Measurements from ENCODE around the gene MZT2A. TPM values are rescaled to one million over a fixed set of nuclear protein-coding genes. Genes with fewer than 3 reads are reported as not detected.
"Not testable (repeated sequence)": the region's sequence is repeated elsewhere in the genome, so short reads cannot be mapped to it uniquely, and the experiment has no call there.

Gene MZT2A
- total RNA-seq, 1 donor = 52.7 TPM

DNA sequence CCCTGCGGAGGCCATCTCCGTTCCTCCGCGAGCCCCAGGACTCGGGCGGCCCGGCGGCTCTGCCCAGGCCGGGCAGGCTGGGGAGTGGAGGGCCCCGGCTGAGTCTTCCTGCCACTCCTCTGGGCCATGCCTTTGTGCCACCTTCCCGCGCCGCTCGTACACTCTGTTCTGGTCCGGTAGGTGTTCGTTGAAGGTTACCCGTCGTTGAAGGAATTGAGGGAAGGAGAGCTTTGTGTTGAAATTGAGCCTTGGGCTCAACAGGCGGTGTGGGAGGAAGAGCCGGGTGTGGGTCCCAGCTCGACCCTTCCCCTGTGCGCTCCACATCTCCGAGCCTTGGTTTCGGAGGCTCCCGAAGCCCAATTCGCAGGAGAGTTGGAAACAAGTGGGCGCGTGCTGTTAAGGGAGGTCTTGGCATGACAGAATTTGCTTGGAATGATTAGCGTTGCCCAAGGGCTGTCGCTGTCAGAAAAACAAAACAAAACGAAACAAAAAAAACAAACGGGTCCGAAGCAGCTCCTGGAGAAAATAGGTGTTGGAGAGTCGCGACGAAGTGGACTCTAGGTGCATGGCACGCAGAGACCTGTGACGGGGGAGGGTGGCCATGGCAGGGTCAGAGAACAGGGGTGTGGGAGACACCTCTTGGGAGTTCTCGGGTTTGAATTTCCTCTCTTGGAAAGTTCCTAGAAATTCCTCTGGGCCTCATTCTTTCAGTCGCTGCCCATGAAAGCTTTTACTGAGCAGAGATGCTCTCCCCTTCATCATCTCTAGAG is 1.2 kb upstream of the MZT2A start:
- peak; percentile 11 for DNase-seq (ENCODE audit: low read depth)
- TF ChIP-seq, protein P1, sequence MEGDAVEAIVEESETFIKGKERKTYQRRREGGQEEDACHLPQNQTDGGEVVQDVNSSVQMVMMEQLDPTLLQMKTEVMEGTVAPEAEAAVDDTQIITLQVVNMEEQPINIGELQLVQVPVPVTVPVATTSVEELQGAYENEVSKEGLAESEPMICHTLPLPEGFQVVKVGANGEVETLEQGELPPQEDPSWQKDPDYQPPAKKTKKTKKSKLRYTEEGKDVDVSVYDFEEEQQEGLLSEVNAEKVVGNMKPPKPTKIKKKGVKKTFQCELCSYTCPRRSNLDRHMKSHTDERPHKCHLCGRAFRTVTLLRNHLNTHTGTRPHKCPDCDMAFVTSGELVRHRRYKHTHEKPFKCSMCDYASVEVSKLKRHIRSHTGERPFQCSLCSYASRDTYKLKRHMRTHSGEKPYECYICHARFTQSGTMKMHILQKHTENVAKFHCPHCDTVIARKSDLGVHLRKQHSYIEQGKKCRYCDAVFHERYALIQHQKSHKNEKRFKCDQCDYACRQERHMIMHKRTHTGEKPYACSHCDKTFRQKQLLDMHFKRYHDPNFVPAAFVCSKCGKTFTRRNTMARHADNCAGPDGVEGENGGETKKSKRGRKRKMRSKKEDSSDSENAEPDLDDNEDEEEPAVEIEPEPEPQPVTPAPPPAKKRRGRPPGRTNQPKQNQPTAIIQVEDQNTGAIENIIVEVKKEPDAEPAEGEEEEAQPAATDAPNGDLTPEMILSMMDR (IDR thresholded peaks at IDR 0.05; ENCODE audit: insufficient read depth, low read depth, low read length) = no peak

DNA sequence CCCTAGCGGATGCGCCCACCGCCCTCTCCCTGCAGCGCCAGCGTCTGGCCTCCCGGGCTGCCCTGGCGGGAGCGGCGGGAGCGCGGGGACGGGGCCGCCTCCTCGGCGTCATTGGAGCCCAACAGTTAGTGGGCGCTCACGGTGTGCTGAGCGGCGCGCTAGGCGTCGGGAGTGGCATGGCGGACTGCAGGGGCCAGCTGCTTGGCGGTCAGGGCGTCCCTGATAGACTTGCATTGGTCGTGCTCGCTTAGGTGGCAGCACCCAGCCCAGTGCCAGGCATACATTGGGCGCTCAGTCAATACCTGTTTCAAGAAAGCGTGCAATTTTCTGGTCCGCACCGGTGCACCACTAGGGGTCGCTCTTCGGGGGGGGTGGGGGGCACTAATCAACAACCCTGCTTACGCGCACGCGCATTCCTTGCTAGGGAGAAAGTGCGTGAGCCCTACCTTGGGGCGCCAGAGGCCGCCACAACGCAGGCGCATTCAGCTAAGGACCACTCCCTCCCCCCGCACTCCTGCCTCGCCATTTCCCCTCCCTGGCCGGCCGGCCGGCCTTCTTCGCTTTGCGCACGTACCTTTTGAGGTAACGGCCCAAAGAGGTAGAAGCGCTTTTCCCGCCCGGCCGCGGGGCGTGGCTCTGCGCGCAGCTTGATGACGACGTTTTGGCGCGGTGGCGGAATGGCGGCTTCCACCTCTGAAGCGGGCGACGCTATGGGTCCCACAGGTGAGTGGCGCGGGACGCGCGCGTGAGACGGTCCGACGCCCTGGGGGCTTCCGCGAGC is 411 bp upstream of the MZT2A start:
- DNase-seq (ENCODE audit: low read depth) = peak; percentile 91
- TF ChIP-seq, protein P1 (IDR thresholded peaks at IDR 0.05; ENCODE audit: insufficient read depth, low read depth, low read length) = peak; percentile 73
- H3K4me3 ChIP-seq (ENCODE audit: low read depth, low read length) = peak overlapping the region; percentile 74

More for the DNA sequence above, 1.2 kb upstream of the MZT2A start:
- peak overlapping the region; percentile 74 for H3K4me3 ChIP-seq (ENCODE audit: low read depth, low read length)

DNA sequence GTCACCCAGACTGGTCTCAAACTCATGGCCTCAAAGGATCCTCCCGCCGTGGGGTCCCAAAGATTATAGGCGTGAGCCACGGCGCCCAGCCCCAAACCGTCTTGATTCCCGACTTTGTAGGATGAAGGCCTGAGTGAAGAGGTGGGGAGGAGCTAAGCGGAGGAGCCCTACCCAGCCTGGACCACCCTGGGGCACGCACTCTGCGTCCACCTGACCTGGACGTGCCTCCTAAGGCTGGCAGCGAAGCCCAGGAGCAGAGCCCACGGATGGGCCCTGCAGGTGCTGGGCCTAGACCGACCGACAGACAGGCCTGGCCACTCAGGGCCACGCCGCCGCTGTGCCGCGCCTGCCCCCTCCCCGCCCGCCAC is 744 bp downstream of the MZT2A start:
- DNase-seq (ENCODE audit: low read depth) = not testable (repeated sequence)
- H3K4me3 ChIP-seq (ENCODE audit: low read depth, low read length) = peak overlapping the region; percentile 54

DNA sequence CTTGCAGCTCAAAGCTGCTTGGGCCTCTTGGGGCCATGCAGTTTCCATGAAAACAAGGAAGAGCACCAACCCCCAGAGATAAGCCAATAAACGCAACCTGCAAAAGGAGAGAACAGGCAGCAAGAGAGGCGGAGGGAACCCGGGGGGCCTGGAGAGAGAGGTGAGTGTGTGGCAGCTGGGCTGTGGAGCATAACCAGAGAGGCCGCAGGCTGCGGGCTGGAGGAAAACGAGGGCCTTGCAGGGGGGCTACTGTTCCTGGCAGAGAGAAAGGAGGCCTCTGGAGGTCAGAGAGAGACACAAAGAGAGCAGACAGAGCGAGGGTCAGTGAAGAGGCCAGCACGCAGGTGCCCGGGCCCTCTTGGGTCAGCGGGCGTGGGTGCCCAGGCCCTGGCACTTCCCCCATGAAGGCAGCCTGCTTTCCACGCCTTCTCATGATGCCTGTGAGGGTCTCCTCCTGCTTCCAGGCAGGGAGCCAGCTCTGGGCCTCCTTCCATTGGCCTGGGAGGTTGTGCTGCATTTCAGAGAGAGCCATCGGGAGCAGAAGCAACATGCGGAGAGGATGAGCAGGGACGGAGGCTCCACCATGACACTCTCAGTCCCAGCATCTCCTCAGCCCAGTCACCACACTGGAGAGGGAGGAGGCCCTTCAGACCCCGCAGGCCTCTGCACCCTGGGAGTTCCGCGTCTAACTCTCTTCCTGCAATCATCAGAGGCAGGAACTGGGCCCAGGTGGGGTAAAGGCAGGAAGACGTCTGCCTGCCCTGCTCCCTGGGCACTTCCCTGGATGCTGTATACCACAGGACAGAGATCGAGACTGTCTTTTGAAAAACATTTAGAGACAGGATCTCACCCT is 1.4 kb downstream of the MZT2A start:
- DNase-seq (ENCODE audit: low read depth) = not testable (repeated sequence)
- peak overlapping the region; percentile 54 for H3K4me3 ChIP-seq (ENCODE audit: low read depth, low read length)

DNA sequence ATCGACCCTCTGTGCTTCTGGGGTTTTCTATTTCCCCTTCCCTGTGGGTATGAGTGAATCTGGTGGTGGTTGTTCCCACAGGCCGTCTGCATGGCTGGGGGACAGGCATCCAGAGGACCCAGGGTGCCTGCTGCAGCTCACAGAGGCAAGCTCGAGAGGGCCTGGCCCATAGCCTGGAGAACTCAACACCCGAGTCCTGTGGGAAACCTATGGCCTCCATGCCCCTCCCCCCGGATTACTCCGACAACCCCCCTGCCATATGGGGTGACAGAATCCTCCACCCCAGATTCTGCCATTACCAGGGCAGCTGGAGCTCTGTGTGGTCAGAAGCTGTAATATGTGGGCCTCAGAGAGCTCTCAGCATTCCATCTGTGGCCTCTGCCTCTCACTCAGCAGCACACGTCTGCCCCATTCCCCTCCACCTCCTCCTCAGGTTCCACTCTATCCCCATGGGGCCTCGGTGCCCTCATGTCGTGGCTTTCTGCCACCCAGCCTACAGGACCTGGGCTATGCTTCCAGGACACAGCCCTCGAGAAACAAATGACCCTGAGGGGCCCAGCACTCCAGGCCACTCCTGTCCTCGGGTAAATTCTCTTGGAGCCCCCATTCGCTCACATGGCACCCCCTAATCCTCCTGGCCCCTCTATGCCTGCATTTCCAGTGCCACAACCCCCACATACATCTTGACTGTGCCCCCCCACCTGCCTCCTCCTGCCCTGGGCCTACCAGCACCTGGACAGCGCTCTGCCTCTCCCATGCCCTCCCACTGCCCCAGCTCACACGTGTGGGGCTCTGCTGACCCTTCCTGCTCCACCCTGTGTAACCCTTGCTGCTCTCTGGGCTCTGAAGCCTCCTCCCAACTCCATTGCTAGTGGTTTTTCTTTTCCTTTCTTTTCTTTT is 3.6 kb downstream of the MZT2A start:
- DNase-seq (ENCODE audit: low read depth) = no peak
- TF ChIP-seq, protein P1 (IDR thresholded peaks at IDR 0.05; ENCODE audit: insufficient read depth, low read depth, low read length) = no peak
- no peak overlapping the region for H3K4me3 ChIP-seq (ENCODE audit: low read depth, low read length)

DNA sequence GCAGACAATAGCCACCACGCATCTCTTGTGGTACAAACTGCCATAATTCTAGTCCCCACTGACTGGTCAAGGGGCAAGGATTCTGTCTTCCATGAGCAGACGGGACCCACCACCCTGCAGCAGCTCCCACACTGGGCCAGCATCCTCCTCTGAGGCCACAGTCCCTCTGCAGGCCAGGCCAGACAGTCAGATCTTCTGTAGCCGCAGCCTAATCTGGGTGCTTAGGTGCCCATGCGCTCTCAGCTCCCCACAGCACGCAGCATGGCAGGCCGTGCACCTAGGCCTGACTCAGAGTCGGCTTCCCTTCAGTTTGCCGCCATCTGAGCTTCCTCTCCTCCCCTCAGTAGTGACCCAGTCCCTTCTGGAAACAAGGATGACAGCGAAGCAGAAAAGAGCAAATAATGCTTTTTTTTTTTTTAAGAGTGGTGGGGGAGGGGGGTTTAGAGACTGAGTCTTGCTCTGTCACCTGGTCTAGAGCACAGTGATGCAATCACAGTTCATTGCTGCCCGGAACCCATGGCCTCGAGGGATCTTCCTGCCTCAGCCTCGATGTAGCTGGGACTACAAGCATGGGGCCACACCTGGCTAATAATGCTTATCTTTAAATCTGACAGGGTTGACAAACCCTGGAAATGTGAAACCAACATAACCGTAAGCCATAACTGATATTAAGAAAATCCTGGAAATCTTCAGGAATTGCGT is 5.8 kb downstream of the MZT2A start:
- not testable (repeated sequence) for H3K4me3 ChIP-seq (ENCODE audit: low read depth, low read length); DNase-seq (ENCODE audit: low read depth)

DNA sequence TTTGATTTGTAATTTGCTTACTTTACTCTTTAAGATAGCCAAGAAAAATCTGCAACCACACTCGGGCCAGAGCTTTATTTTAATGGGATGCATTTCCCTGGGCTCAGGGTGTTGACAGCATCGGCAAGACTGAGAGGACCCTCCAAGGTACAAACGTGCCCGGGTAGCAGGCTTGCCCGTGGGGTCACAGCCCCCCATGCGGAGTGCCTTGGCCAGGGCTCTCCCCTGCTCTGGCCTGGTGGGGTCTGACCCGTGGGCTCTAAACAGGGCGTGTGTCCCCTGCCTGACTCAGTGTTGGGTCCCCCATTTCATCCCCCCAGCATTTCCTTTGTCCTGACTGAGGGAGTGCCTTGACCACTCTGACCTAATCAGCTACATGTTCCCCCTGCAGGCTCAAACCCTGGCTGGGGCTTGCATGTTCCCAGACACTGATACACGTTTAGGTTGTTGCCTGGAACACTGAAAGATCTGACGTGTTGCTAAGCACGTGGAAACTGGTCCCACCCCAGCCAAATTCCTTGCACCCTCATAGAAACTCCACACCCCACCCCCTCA is 7.2 kb downstream of the MZT2A start:
- not testable (repeated sequence) for DNase-seq (ENCODE audit: low read depth); H3K4me3 ChIP-seq (ENCODE audit: low read depth, low read length)

DNA sequence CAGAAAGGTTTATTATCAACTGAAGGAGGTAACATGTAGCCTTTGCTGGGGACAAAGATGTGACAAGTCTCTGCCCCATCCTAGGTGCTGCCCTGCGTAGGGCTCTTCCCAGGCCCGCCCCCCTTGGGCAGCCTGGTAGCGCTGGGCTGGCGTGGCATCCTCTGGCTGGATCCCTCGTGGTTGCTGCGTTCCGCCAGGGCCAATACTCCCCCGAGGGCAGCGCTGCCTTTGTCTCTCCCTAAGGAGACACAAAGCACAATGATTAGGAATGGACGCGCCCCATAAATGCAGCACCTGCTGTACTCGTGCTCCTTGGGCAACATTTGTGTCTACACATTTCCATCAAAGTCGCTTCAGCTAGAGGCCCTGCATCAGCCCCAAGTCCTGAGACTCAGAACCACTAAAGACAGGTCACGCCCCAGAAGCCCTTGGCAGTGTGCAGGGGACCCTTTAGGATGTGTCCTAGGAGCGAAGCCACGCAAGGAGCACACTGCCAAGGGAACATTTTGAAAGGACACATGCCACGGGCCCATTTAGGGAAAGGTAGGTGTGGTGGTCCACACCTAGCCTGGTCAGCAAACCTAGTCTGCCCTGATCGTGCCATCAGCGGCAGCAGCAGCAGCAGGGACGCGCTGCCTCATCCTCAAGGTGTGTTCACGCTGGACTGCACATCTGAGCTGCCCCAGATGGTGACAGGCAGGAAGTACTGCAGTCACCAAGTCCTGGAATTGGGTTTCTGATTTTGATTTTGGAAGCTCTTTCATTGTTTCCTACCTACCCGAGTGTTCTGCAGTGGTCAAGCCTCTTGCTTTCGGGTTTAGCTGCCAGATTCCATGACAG is 8.0 kb downstream of the MZT2A start:
- not testable (repeated sequence) for H3K4me3 ChIP-seq (ENCODE audit: low read depth, low read length); DNase-seq (ENCODE audit: low read depth)

DNA sequence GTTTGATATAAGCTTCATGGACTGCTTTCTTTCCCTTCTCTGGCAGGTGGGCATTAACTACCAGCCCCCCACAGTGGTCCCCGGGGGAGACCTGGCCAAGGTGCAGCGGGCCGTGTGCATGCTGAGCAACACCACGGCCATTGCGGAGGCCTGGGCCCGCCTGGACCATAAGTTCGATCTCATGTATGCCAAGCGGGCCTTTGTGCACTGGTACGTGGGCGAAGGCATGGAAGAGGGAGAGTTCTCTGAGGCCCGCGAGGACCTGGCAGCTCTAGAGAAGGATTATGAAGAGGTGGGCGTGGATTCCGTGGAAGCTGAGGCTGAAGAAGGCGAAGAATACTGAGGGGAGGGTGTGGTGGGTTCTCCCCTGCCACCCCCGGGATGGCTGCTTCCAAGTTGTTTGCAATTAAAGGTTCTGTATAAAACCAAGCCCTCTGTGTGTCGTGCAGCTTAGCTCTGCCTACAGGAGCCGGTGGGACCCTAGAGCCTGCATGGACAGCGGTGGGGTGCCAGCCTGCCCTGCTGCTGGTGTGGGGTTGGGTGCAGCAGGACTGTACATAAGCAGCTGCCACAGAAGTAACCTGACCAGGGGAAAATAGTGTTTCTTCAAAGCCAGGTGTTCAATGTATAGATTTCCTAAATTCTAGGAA is 9.6 kb downstream of the MZT2A start:
- not testable (repeated sequence) for DNase-seq (ENCODE audit: low read depth); H3K4me3 ChIP-seq (ENCODE audit: low read depth, low read length)

DNA sequence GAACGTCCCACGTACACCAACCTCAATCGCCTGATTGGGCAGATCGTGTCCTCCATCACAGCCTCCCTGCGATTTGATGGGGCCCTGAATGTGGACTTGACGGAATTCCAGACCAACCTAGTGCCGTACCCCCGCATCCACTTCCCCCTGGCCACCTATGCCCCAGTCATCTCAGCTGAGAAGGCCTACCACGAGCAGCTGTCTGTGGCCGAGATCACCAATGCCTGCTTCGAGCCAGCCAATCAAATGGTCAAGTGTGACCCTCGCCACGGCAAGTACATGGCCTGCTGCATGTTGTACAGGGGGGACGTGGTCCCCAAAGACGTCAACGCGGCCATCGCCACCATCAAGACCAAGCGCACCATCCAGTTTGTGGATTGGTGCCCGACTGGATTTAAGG is 11.8 kb downstream of the MZT2A start:
- not testable (repeated sequence) for DNase-seq (ENCODE audit: low read depth)

DNA sequence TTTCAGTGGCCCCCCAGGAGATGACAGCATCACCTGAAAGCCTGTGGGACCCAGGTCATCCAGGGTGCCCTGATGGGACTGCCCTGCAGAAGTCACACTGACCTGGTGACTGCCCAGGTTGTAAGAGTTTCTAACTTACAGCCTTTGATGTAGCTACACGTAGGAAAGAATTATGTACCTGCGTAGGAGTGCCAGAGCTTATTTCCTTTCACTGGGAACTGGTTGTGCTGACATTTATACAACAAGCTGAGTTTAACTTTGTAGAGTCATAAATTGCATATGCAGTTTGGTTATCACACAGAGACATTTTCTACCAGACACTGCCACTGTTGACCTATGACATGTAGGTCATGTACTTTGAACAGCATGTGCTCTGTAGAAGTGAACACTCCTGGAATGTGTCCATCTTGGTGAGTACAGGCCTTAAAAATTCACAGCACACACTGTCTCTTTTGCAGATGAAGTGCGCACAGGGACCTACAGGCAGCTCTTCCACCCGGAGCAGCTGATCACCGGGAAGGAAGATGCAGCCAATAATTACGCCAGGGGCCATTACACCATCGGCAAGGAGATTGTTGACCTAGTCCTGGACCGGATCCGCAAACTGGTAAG is 13.2 kb downstream of the MZT2A start:
- H3K4me3 ChIP-seq (ENCODE audit: low read depth, low read length) = not testable (repeated sequence)
- peak; percentile 31 for DNase-seq (ENCODE audit: low read depth)

More for the DNA sequence above, 11.8 kb downstream of the MZT2A start:
- H3K4me3 ChIP-seq (ENCODE audit: low read depth, low read length) = not testable (repeated sequence)

Data from fibroblast of villous mesenchyme (primary cell).